Liver (tissue), 9 donors: ENCODE data around the gene MVP. TPM values are rescaled to one million over a fixed set of nuclear protein-coding genes. Genes with fewer than 3 reads are reported as not detected.
A peak's percentile ranks its signal among the peaks of the same experiment; 100 is the strongest.

Experiments
- DNase-seq: peaks from one replicate; pipeline ENCODE4 v3.0.0-alpha.2; 2017; ENCODE audit warnings: low spot score
- H3K27ac ChIP-seq, 2 donors: one replicate each; pipeline ENCODE4 v1.7.0; 2013; ENCODE audit warnings: inconsistent platforms in 2 of 2, low read length in 2 of 2, control low read depth in 1 of 2, low read depth in 1 of 2, mild to moderate bottlenecking in 1 of 2
- H3K27me3 ChIP-seq, 4 donors: one replicate each; pipeline versions ENCODE4 v1.6.1 to v1.7.0; 2013; ENCODE audit warnings: low read length in 3 of 4, inconsistent platforms in 1 of 4, mild to moderate bottlenecking in 1 of 4, moderate library complexity in 1 of 4; ENCODE audit not compliant: control insufficient read depth in 4 of 4, insufficient read depth in 4 of 4
- H3K36me3 ChIP-seq, 4 donors: one replicate each; pipeline versions ENCODE4 v1.6.1 to v1.7.0; 2013; ENCODE audit warnings: low read length in 3 of 4, mild to moderate bottlenecking in 3 of 4, low read depth in 1 of 4, moderate library complexity in 1 of 4; ENCODE audit not compliant: control insufficient read depth in 4 of 4, insufficient read depth in 3 of 4
- H3K4me1 ChIP-seq, 4 donors: one replicate each; pipeline versions ENCODE4 v1.6.1 to v1.7.0; 2013; ENCODE audit warnings: low read length in 3 of 4, mild to moderate bottlenecking in 3 of 4, moderate library complexity in 1 of 4; ENCODE audit not compliant: control insufficient read depth in 4 of 4, insufficient read depth in 4 of 4
- H3K4me3 ChIP-seq, 3 donors: one replicate each; pipeline versions ENCODE4 v1.6.1 to v1.7.0; 2013; ENCODE audit warnings: low read length in 3 of 3, control low read depth in 1 of 3, low read depth in 1 of 3, mild to moderate bottlenecking in 1 of 3
- H3K9ac ChIP-seq, 2 donors: one replicate each; pipeline ENCODE4 v1.7.0; 2013; ENCODE audit warnings: low read length in 2 of 2, mild to moderate bottlenecking in 2 of 2, moderate library complexity in 2 of 2, control low read depth in 1 of 2, low read depth in 1 of 2
- H3K9me3 ChIP-seq, 4 donors: one replicate each; pipeline versions ENCODE4 v1.6.1 to v1.7.0; 2013; ENCODE audit warnings: low read length in 3 of 4; ENCODE audit not compliant: control insufficient read depth in 4 of 4
- ATF3 ChIP-seq: IDR thresholded peaks from 2 replicates; pipeline ENCODE4 v1.6.1; 2016; ENCODE audit warnings: antibody characterized with exemption
- CTCF ChIP-seq: fragments of 150-350 bp; IDR thresholded peaks from 2 replicates; pipeline ENCODE4 v1.5.1; 2017; ENCODE audit warnings: improper control_type of control experiment, low read depth, low read length; ENCODE audit not compliant: missing input control
- GABPA ChIP-seq, 2 donors: IDR thresholded peaks in 1 of 2; conservative IDR thresholded peaks in 1 of 2; 2 replicates each; pipeline ENCODE4 v1.6.1; 2016; ENCODE audit warnings: antibody characterized with exemption in 2 of 2, mild to moderate bottlenecking in 1 of 2, moderate library complexity in 1 of 2
- HNF4A ChIP-seq, 2 donors: conservative IDR thresholded peaks; 2 replicates each; pipeline ENCODE4 v1.6.1; 2016; ENCODE audit warnings: antibody characterized with exemption in 2 of 2, mild to moderate bottlenecking in 2 of 2
- NR2F2 ChIP-seq: IDR thresholded peaks from 2 replicates; pipeline ENCODE4 v1.6.1; 2016; ENCODE audit warnings: antibody characterized with exemption
- RAD21 ChIP-seq, 2 donors: IDR thresholded peaks; 2 replicates each; pipeline ENCODE4 v1.6.1; 2016; ENCODE audit warnings: antibody characterized with exemption in 2 of 2, mild to moderate bottlenecking in 2 of 2
- REST ChIP-seq: IDR thresholded peaks from 2 replicates; pipeline ENCODE4 v1.6.1; 2016; ENCODE audit warnings: antibody characterized with exemption, mild to moderate bottlenecking
- RXRA ChIP-seq, 2 donors: IDR thresholded peaks; 2 replicates each; pipeline ENCODE4 v1.6.1; 2017 to 2018; ENCODE audit warnings: antibody characterized with exemption in 2 of 2, mild to moderate bottlenecking in 1 of 2
- SP1 ChIP-seq: IDR thresholded peaks from 2 replicates; pipeline ENCODE4 v1.6.1; 2018; ENCODE audit warnings: antibody characterized with exemption, mild to moderate bottlenecking
- TAF1 ChIP-seq: conservative IDR thresholded peaks from 2 replicates; pipeline ENCODE4 v1.6.1; 2016; ENCODE audit warnings: antibody characterized with exemption, mild to moderate bottlenecking
- WGBS: extraction: QIAGEN DNeasy Blood & Tissue Kit; methylation state at CpG from one replicate; pipeline ENCODE4 v1.1.7; 2013; 5-methylcytosine and 5-hydroxymethylcytosine counted together
- polyA plus RNA-seq, 2 donors: library from polyadenylated mRNA; stranded (reverse) in 1 of 2; unstranded in 1 of 2; fragments of 200-250 nt in 1 of 2; fragments of >200 nt in 1 of 2; fragmentation: Nextera tagmentation in 1 of 2; extraction: Ambion mirVana in 1 of 2; gene quantifications; one replicate each; pipeline versions ENCODE4 v1.2.1 to v1.2.3, GENCODE V29; 2013 to 2015
- total RNA-seq, 2 donors: library from RNA; depleted of rRNA; stranded (reverse); fragments of >200 nt; gene quantifications; one replicate each; pipeline ENCODE4 v1.2.3, GENCODE V29; 2014
- donor health status: healthy.
- donor health status: healthy.
- donor health status: healthy.
- donor health status: healthy.
- donor health status: healthy.

MVP gene
- total and polyA plus RNA-seq, 4 donors = 30.7 to 78.4 (median 50.7) TPM

GRCh38 chr16:29804020-29804419 lies 16.2 kb upstream of the MVP start:
- no peak overlapping the region for H3K9ac ChIP-seq
- peaks cover 4 to 11% (median 5%) of the 10 kb centered on the region in 4 donors for H3K36me3 ChIP-seq
- peaks cover 7 to 29% (median 18%) of the 10 kb centered on the region in 4 donors for H3K4me1 ChIP-seq
- H3K27me3 ChIP-seq = no peaks in the 10 kb centered on the region
- 82% methylated on average over 8 of the region's 8 CpGs for WGBS
- TF ChIP-seq GABPA (IDR thresholded peaks at IDR 0.05 in 1 of 2, conservative IDR thresholded peaks at IDR 0.05 in 1 of 2) (no peak), CTCF (no peak), SP1 (no peak), NR2F2 (no peak), REST (no peak), RXRA (IDR thresholded peaks at IDR 0.05) (no peak), HNF4A (conservative IDR thresholded peaks at IDR 0.05) (no peak)
- no peaks in the 10 kb centered on the region for H3K9me3 ChIP-seq
- no peak overlapping the region for H3K4me3 ChIP-seq
- peak overlapping the region; percentile 91 to 98 for H3K27ac ChIP-seq
- no peak for DNase-seq

- Histone ChIP-seq H3K4me3 (peak overlapping the region; percentile 90 to 93 (median 93)), H3K27me3 (no peaks in the 10 kb centered on the region), H3K27ac (peak overlapping the region; percentile 91 to 98), H3K36me3 (peaks cover 4 to 9% (median 5%) of the 10 kb centered on the region in 4 donors), H3K9me3 (no peaks in the 10 kb centered on the region), H3K4me1 (peaks cover 7 to 32% (median 19%) of the 10 kb centered on the region in 4 donors), H3K9ac (peak overlapping the region; percentile 91 to 94)
- TF ChIP-seq HNF4A (conservative IDR thresholded peaks at IDR 0.05) (peak; percentile 49 to 52), ATF3 (no peak), NR2F2 (peak; percentile 52), TAF1 (peak; percentile 25), RXRA (IDR thresholded peaks at IDR 0.05) (peak; percentile 49 to 57), RAD21 (IDR thresholded peaks at IDR 0.05) (no peak)
- WGBS = 2% methylated on average over 26 of the region's 26 CpGs
- DNase-seq = peak; percentile 47
Measured at GRCh38 chr16:29804455-29805231, 15.6 kb upstream of the MVP start.
